ENCODE data around the gene GSAP. TPM values are rescaled to one million over a fixed set of nuclear protein-coding genes. Genes with fewer than 3 reads are reported as not detected.
A peak's percentile ranks its signal among the peaks of the same experiment; 100 is the strongest.

GSAP gene
- total RNA-seq, 3 donors from 2014 or later, result 25.8 to 35.7 (median 27.5) TPM

DNA sequence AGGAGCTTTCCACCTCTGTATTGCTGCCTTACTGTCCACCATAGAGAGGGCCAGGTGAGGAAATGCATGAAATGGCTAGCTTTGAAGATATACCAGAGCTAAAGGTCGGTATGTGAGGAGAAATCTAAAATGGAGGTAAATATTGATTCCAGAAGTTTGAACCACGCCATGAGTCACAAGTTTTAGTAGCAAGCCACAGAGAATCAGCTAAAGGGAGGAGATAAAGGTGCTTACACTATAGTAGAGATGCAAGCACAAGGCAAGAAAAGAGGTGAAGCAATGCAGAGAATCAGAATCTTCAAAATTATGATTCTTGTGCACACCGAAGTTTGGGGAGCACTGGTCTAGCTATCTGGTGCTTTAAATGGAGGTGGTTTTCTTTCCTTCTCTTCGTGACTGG lies 3.0 kb upstream of the GSAP start:
- H3K27ac ChIP-seq, result no peak overlapping the region
- H3K27me3 ChIP-seq, result no peaks in the 10 kb centered on the region
- H3K36me3 ChIP-seq, result no peaks in the 10 kb centered on the region
- intact Hi-C loops (cut with DNase I; ENCODE audit: low total_unique reads), result no loop called here
- no peaks in the 10 kb centered on the region for H3K9me3 ChIP-seq
- H3K4me3 ChIP-seq, result no peak overlapping the region
- no peak for DNase-seq (ENCODE audit: low spot score in 2 of 2)
- TF ChIP-seq, protein P1, sequence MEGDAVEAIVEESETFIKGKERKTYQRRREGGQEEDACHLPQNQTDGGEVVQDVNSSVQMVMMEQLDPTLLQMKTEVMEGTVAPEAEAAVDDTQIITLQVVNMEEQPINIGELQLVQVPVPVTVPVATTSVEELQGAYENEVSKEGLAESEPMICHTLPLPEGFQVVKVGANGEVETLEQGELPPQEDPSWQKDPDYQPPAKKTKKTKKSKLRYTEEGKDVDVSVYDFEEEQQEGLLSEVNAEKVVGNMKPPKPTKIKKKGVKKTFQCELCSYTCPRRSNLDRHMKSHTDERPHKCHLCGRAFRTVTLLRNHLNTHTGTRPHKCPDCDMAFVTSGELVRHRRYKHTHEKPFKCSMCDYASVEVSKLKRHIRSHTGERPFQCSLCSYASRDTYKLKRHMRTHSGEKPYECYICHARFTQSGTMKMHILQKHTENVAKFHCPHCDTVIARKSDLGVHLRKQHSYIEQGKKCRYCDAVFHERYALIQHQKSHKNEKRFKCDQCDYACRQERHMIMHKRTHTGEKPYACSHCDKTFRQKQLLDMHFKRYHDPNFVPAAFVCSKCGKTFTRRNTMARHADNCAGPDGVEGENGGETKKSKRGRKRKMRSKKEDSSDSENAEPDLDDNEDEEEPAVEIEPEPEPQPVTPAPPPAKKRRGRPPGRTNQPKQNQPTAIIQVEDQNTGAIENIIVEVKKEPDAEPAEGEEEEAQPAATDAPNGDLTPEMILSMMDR (IDR thresholded peaks at IDR 0.05), result no peak
- TF ChIP-seq POLR2AphosphoS5 (IDR thresholded peaks at IDR 0.05), result no peak
- TF ChIP-seq POLR2A (IDR thresholded peaks at IDR 0.05), result no peak
- peaks cover 0 to 4% of the 10 kb centered on the region in 2 donors for H3K4me1 ChIP-seq

DNA sequence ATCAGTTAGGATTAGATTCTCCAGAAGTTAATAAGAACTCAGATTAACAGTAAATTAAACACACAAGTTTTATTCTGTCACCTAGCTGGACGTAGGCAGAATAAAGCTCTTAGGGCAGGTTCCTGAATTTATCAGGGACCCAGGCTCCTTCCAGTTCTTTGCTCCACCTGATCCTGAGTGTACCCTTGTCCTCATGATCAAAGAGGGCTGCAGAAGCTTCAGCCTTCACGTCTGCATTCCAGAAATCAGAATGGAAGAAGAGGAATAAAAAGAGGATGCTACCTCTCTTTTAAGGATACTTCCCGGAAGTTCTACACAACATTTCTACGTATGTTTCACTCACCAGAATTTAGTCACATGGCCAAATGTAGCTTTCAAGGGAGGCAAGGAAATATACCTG lies 1.7 kb upstream of the GSAP start:
- H3K4me1 ChIP-seq, result peaks cover 0 to 4% of the 10 kb centered on the region in 2 donors
- TF ChIP-seq, protein P1 (IDR thresholded peaks at IDR 0.05), result no peak
- no peak for TF ChIP-seq POLR2AphosphoS5 (IDR thresholded peaks at IDR 0.05)
- H3K9me3 ChIP-seq, result no peaks in the 10 kb centered on the region
- H3K27ac ChIP-seq, result no peak overlapping the region
- H3K27me3 ChIP-seq, result no peaks in the 10 kb centered on the region
- intact Hi-C loops (cut with DNase I; ENCODE audit: low total_unique reads), result no loop called here
- H3K4me3 ChIP-seq, result no peak overlapping the region
- no peak for DNase-seq (ENCODE audit: low spot score in 2 of 2)
- no peaks in the 10 kb centered on the region for H3K36me3 ChIP-seq

DNA sequence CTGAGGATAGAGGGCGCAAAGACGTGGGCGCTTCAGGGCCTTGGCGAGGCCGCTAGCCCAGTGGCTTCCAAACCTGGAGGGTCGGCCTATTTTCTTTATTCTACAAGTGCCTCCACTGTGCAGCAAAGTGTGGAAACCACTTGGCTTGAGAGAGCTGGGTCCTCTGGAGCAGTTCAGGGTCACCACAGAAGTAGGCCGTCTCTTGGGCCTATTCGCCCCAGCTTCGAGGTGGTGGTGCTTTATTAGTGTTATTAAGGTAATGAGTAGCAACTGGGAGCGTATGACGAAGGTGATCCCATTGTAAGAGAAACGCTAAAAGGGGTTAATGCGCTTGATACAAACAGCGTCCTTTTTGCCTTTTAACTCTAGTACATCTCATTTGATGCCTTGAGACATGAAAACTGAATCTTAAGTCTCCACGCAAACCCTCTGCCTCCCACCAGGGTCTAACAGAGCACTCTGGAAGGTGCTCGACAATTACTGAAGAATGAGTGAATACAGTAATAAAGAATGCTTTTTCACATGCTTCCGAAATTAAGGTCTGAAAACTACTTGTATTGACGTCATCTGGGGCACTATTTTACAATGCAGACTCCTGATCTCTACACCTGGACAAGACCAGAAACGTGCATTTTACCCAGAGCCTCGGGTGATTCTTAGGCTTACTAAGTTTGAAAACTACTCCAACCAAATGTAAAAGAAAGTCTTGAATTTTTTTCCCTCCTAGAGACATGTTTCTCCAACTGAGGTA lies 647 bp upstream of the GSAP start:
- peak overlapping the region; percentile 90 to 93 for H3K27ac ChIP-seq
- intact Hi-C loops (cut with DNase I; ENCODE audit: low total_unique reads), result no loop called here
- H3K4me1 ChIP-seq, result peaks cover 0 to 4% of the 10 kb centered on the region in 2 donors
- H3K4me3 ChIP-seq, result peak overlapping the region; percentile 75 to 80 (median 78)
- TF ChIP-seq, protein P1 (IDR thresholded peaks at IDR 0.05), result no peak
- no peak for TF ChIP-seq POLR2AphosphoS5 (IDR thresholded peaks at IDR 0.05)
- TF ChIP-seq POLR2A (IDR thresholded peaks at IDR 0.05), result no peak
- no peaks in the 10 kb centered on the region for H3K36me3 ChIP-seq
- H3K27me3 ChIP-seq, result no peaks in the 10 kb centered on the region
- no peak for DNase-seq (ENCODE audit: low spot score in 2 of 2)
- H3K9me3 ChIP-seq, result no peaks in the 10 kb centered on the region

DNA sequence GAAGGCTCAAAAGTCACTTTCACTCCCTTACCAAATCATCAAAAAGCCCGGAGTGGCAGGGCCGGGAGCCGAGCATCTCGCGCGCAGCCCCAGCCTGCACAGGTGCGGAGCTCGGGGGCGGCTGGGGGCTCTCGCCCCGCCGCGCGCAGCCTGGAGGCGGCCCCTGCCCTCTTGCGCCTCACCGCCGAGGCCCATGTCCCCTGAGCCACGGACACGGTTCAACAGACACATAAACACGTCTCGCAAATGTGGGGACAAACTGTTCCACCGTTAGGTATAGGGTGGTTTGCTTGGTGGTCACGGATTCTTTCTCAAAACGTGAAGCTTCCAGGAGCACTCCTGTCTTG lies 700 bp downstream of the GSAP start:
- TF ChIP-seq, protein P1 (IDR thresholded peaks at IDR 0.05), result no peak
- TF ChIP-seq POLR2A (IDR thresholded peaks at IDR 0.05), result no peak
- no peak for DNase-seq (ENCODE audit: low spot score in 2 of 2)
- intact Hi-C loops (cut with DNase I; ENCODE audit: low total_unique reads), result no loop called here
- no peaks in the 10 kb centered on the region for H3K27me3 ChIP-seq
- peaks cover 0 to 4% of the 10 kb centered on the region in 2 donors for H3K4me1 ChIP-seq
- H3K4me3 ChIP-seq, result peak overlapping the region; percentile 75 to 80 (median 78)
- H3K9me3 ChIP-seq, result no peaks in the 10 kb centered on the region
- H3K27ac ChIP-seq, result peak overlapping the region; percentile 90 to 93
- H3K36me3 ChIP-seq, result no peaks in the 10 kb centered on the region

DNA sequence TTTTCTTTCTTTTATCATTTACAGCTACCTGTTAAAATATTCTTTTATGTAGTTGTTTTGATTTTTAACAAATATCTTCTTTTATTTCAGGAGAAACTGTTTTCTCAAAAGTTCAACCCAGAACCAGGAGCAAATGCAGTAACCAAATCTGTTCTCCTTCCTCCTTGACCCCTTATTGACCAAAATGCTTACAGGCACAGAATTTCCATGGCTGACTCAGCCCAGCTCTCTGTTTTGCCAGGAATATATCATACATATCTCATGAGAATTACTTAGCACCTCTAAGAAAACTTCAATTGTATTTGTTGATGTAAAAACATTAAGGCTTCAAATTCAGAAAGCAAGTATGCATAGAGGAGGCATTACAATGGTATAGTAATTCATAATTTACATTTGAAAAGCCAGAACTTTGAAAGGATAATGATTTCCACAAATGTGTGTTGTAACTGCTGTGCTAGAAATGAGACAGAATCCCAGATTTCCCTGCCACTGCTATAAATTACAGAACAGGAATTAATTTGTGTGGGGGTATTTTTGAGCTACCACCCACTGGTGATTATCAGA lies 2.2 kb downstream of the GSAP start:
- DNase-seq (ENCODE audit: low spot score in 2 of 2), result no peak
- H3K4me3 ChIP-seq, result no peak overlapping the region
- no peaks in the 10 kb centered on the region for H3K27me3 ChIP-seq
- intact Hi-C loops (cut with DNase I; ENCODE audit: low total_unique reads), result no loop called here
- no peaks in the 10 kb centered on the region for H3K9me3 ChIP-seq
- peaks cover 0 to 4% of the 10 kb centered on the region in 2 donors for H3K4me1 ChIP-seq
- TF ChIP-seq POLR2AphosphoS5 (IDR thresholded peaks at IDR 0.05) (no peak), POLR2A (IDR thresholded peaks at IDR 0.05) (no peak)
- TF ChIP-seq, protein P1 (IDR thresholded peaks at IDR 0.05), result no peak
- no peak overlapping the region for H3K27ac ChIP-seq
- no peaks in the 10 kb centered on the region for H3K36me3 ChIP-seq

Measured in breast epithelium (tissue), 4 donors.